ENCODE measurements around the gene GAS2L3.

Gene GAS2L3

DNA sequence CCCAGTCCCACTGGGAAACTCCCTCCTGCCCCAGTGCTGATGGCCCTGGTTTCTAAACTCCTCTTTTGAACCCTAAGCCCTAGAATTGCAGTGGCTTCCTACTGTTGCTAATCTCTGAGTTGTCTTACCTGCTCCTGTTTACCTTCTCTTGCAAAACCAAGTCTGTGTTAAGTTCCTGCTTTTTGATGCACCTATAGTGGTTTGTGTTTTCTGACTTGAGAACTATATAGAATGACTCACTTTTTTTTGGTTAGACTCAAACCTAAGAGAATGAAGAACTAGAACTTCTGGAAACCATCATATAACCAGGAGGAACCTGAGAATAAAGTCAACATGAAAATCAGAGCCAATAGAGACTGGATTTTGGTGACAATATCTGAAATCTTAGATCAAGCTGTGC is 5.5 kb upstream of the GAS2L3 start:
- Histone ChIP-seq H3K27ac (peak overlapping the region in 3 of 11 experiments; percentile 55 to 71 (median 57); a peak in 5 of 22 replicates), H3K9ac (peak overlapping the region in 2 of 11 experiments; percentile 20; a peak in 3 of 22 replicates), H3K4me3 (no peak overlapping the region), H4K20me1 (no peaks in the 10 kb centered on the region), H3K4me1 (peaks cover 0 to 58% (median 11%) of the 10 kb centered on the region in 10 experiments; a peak in 15 of 20 replicates), H3K27me3 (no peaks in the 10 kb centered on the region), H3K9me3 (replicated peaks in 1 of 11) (peaks cover 0 to 1% (median under 1%) of the 10 kb centered on the region in 11 experiments; a peak in 11 of 22 replicates), H3K4me2 (peak overlapping the region in 4 of 11 experiments; percentile 20 to 89 (median 73); a peak in 7 of 22 replicates), H3K36me3 (no peaks in the 10 kb centered on the region)
- no peak for TF ChIP-seq Cebpa-rat (IDR thresholded peaks at IDR 0.05)

DNA sequence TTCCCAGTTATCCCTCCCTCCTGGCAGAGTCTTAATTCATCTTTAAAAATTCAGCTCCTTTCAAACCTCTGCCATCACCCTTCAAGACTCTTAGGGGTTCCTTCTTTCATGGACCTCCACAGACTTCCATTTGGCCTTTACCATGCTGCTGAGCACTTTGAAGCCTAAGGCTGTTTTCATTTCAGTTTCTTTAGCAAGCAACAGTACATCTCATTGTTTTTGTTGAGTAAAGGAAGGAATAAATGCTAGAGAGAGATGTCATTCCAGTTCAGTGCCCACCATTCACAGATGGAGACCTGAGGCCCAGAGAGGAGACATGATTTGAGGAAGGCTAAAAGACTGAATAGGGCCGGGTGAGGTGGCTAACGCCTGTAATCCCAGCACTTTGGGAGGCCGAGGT is 1.3 kb upstream of the GAS2L3 start:
- H3K4me1 ChIP-seq, result peaks cover 9 to 46% (median 12%) of the 10 kb centered on the region in 10 experiments; a peak in 17 of 20 replicates
- no peak overlapping the region for H3K4me3 ChIP-seq
- TF ChIP-seq Cebpa-rat (IDR thresholded peaks at IDR 0.05), result no peak
- no peaks in the 10 kb centered on the region for H3K36me3 ChIP-seq
- H3K27ac ChIP-seq, result no peak overlapping the region
- H3K27me3 ChIP-seq, result no peaks in the 10 kb centered on the region
- no peak overlapping the region for H3K4me2 ChIP-seq
- H3K9me3 ChIP-seq (replicated peaks in 1 of 11), result peaks cover 13 to 19% (median 15%) of the 10 kb centered on the region in 11 experiments
- H4K20me1 ChIP-seq, result no peaks in the 10 kb centered on the region
- no peak overlapping the region for H3K9ac ChIP-seq

DNA sequence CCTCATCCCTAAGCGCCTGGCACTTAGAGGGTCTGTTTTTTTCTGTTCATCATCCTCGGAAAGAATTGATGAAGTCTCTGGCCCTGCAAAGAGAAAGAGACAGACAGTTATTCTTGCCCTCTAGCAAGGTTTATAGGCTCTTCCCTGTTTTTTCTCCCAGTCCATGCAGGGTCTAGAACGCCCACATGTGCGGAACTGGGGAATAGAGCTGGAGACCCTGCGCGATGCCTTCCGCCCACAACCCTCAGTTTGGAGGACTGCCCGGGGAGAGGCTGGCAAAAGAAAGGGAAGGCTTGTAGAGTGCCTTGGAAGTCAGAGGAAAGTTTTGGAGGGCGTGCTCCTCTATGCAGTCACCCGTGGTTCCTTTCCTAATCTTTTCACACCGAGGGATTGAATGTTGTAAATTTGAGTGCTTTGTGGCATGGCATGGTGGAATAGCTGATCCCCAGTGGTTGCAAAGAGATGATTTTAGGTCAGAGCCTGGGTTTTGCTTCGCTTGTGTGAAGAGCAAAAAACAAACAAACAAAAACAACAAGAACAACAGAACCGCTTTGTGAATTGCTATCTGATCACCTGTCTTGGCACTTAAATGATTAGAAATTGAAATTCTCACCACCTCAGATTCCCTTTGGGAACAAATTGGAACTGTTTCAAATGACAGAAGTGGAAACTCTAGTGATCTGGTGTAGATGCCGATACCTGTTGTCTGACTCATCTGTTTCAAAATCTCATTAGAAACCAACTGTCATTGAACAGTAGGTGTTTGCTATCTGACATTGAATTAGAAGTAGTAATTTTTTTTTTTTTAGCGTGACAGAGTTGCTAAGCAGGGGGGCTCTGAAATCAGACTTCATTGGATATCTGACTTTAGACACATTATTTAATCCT is 947 bp downstream of the GAS2L3 start:
- Histone ChIP-seq H4K20me1 (no peaks in the 10 kb centered on the region), H3K4me2 (peak overlapping the region; percentile 61 to 88 (median 78)), H3K27me3 (no peaks in the 10 kb centered on the region), H3K27ac (peak overlapping the region in 9 of 11 experiments; percentile 54 to 86 (median 68); a peak in 16 of 22 replicates), H3K4me1 (peaks cover 3 to 51% (median 10%) of the 10 kb centered on the region in 10 experiments; a peak in 15 of 20 replicates), H3K9me3 (replicated peaks in 1 of 11) (peaks cover 13 to 20% (median 15%) of the 10 kb centered on the region in 11 experiments), H3K36me3 (no peaks in the 10 kb centered on the region), H3K4me3 (peak overlapping the region; percentile 61 to 76 (median 70)), H3K9ac (peak overlapping the region; percentile 67 to 90 (median 78); a peak in 21 of 22 replicates)
- no peak for TF ChIP-seq Cebpa-rat (IDR thresholded peaks at IDR 0.05)

DNA sequence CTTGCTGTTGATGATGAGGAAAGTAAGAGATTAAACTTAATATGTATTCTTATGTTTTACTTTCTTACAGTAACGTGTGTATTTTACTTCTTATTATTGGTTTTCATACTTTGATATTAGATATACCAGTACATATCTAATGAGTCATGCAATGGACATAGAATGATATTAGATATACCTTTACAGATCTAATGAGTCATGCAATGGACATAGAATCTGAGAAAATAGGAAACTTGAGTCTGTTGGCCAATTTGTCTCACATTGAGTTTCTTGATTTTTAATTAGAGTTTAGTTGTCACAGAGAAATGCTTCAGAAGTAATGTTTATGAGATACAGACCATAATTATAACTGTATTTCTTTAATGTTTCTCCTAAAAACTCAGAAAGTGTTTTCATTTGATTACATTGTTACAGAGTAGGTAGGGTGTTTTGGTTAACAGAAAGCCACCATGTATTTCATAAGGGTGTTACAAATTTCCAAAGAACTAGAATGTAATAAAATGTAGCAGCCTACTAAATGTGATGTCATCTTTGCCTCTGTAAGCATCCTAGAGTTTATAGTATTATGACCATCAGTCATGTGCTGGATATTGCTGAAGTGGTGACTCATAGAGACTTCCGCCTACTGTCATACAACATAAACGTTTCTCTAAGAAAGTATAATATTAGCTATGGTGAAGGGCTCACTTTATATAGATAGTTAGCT is 3.0 kb downstream of the GAS2L3 start:
- H3K9me3 ChIP-seq (replicated peaks in 1 of 11), result peaks cover 13 to 20% (median 15%) of the 10 kb centered on the region in 11 experiments
- peak overlapping the region in 2 of 11 experiments; percentile 61 to 72; a peak in 5 of 22 replicates for H3K4me2 ChIP-seq
- peak overlapping the region in 4 of 11 experiments; percentile 11 to 79 (median 46); a peak in 6 of 22 replicates for H3K27ac ChIP-seq

DNA sequence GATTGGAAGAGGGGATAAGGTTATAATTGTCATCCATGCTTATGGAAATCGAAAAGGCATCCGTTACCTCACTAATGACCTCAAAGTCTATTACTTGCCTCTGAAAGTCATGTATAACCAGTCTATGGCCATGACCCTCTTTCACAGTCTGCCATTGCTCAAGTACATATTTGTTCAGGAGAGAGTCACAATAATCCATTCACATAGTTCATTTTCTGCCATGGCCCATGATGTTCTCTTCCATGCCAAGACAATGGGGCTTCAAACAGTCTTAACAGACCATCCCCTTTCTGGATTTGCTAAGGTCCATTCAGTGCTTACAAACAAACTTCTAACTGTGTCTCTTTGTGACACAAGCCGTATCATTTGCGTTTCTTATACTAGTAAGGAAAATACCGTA is 5.4 kb downstream of the GAS2L3 start:
- H3K4me3 ChIP-seq, result no peak overlapping the region
- H3K4me2 ChIP-seq, result peak overlapping the region in 2 of 11 experiments; percentile 54 to 69; a peak in 3 of 22 replicates
- H4K20me1 ChIP-seq, result no peaks in the 10 kb centered on the region
- H3K9me3 ChIP-seq (replicated peaks in 1 of 11), result peaks cover 19 to 28% (median 23%) of the 10 kb centered on the region in 11 experiments
- peaks cover 0 to 14% (median 0%) of the 10 kb centered on the region in 11 experiments; a peak in 2 of 22 replicates for H3K36me3 ChIP-seq
- H3K4me1 ChIP-seq, result peaks cover 0 to 63% (median 10%) of the 10 kb centered on the region in 10 experiments; a peak in 14 of 20 replicates
- H3K9ac ChIP-seq, result no peak overlapping the region
- no peaks in the 10 kb centered on the region for H3K27me3 ChIP-seq
- no peak for TF ChIP-seq Cebpa-rat (IDR thresholded peaks at IDR 0.05)
- H3K27ac ChIP-seq, result no peak overlapping the region

More for the DNA sequence above, 3.0 kb downstream of the GAS2L3 start:
- Histone ChIP-seq H3K9ac (peak overlapping the region in 2 of 11 experiments; percentile 26 to 38; a peak in 2 of 22 replicates), H3K4me3 (no peak overlapping the region), H3K36me3 (no peaks in the 10 kb centered on the region), H3K27me3 (no peaks in the 10 kb centered on the region), H3K4me1 (peaks cover 3 to 57% (median 10%) of the 10 kb centered on the region in 10 experiments; a peak in 15 of 20 replicates), H4K20me1 (no peaks in the 10 kb centered on the region)
- no peak for TF ChIP-seq Cebpa-rat (IDR thresholded peaks at IDR 0.05)

DNA sequence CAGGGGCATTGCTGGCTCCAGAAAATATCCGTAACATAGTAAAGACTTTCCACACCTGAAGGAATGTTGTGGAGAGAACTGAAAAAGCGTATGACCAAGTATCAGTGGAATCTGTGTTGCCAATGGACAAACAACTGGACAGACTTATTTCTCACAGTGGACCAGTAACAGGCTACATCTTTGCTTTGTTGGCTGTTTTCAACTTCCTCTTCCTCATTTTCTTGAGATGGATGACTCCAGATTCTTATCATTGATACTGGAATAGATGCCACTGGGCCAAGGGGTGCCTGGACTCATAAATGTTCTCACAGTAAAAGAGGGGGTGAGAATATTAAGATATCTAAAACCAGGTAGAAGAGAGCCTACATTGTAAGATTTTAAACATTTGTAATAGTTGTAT is 6.4 kb downstream of the GAS2L3 start:
- Histone ChIP-seq H3K36me3 (peaks cover 0 to 14% (median 0%) of the 10 kb centered on the region in 11 experiments; a peak in 2 of 22 replicates), H3K9ac (no peak overlapping the region), H4K20me1 (no peaks in the 10 kb centered on the region), H3K9me3 (replicated peaks in 1 of 11) (peaks cover 15 to 28% (median 20%) of the 10 kb centered on the region in 11 experiments), H3K4me3 (no peak overlapping the region), H3K27me3 (no peaks in the 10 kb centered on the region), H3K4me2 (peak overlapping the region in 2 of 11 experiments; percentile 54 to 69; a peak in 4 of 22 replicates), H3K27ac (peak overlapping the region in 2 of 11 experiments; percentile 24 to 27; a peak in 3 of 22 replicates), H3K4me1 (peaks cover 0 to 63% (median 3%) of the 10 kb centered on the region in 10 experiments; a peak in 12 of 20 replicates)
- no peak for TF ChIP-seq Cebpa-rat (IDR thresholded peaks at IDR 0.05)

DNA sequence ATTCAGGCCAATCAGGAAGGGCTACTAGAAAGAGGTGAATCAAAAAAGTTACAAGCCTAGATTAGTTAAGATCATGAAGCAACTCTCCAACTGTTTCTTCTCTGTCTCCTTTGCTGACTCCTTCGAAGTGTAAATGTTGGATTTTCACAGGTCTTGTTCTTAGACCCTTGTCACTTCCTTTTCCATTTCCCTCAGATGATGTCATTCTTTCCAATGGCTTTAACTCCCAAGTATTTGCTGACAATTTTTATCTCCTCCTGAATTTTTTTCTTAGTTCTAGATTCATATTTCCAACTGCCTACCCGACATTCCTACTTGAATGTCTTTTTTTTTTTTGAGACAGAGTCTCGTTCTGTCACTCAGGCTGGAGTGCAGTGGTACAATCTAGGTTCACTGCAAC is 10.8 kb downstream of the GAS2L3 start:
- no peak for TF ChIP-seq Cebpa-rat (IDR thresholded peaks at IDR 0.05)
- H3K4me2 ChIP-seq, result peak overlapping the region in 1 of 11 experiments; percentile 0; a peak in 1 of 22 replicates
- no peaks in the 10 kb centered on the region for H4K20me1 ChIP-seq

DNA sequence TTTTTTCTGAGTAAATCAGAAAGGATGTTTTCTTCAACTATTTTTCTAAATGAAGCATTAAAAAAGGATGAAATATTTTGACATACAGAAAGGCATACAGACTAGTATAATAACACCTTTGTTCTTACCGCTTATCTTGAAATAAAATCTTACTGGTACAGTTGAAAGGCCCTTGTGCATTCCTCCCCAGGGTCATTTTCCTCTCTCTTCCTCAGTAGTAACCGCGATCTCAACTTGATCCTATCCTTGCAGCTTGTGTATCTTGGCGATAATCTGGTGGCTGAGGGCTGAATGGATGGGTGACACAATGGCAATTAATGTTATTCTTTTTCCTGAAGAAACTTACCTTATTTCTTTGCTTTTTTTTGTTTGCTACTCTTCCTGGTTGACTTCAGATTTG is 18.5 kb downstream of the GAS2L3 start:
- H3K4me2 ChIP-seq, result no peak overlapping the region
- no peaks in the 10 kb centered on the region for H3K27me3 ChIP-seq
- H3K9me3 ChIP-seq (replicated peaks in 1 of 11), result peaks cover 29 to 35% (median 31%) of the 10 kb centered on the region in 11 experiments
- H3K4me1 ChIP-seq, result no peaks in the 10 kb centered on the region
- H4K20me1 ChIP-seq, result 0 out of 22 replicates have a peak, but pooled peaks cover 0 to 4% (median 0%) of the 10 kb centered on the region in 11 experiments
- no peak for TF ChIP-seq Cebpa-rat (IDR thresholded peaks at IDR 0.05)
- H3K36me3 ChIP-seq, result no peaks in the 10 kb centered on the region
- H3K9ac ChIP-seq, result no peak overlapping the region
- H3K27ac ChIP-seq, result no peak overlapping the region
- H3K4me3 ChIP-seq, result no peak overlapping the region

More for the DNA sequence above, 10.8 kb downstream of the GAS2L3 start:
- peaks cover 0 to 14% (median 0%) of the 10 kb centered on the region in 11 experiments; a peak in 3 of 22 replicates for H3K36me3 ChIP-seq
- peaks cover 55 to 68% (median 59%) of the 10 kb centered on the region in 11 experiments for H3K9me3 ChIP-seq (replicated peaks in 1 of 11)
- H3K27ac ChIP-seq, result no peak overlapping the region
- peaks cover 0 to 21% (median 0%) of the 10 kb centered on the region in 10 experiments; a peak in 6 of 20 replicates for H3K4me1 ChIP-seq
- no peaks in the 10 kb centered on the region for H3K27me3 ChIP-seq
- no peak overlapping the region for H3K9ac ChIP-seq
- H3K4me3 ChIP-seq, result no peak overlapping the region

All from BLaER1 treated with 17β-estradiol and CSF1 and Interleukin-3, amounts not matched to agents 10 nM and 100 nM (cell line).